ENCODE results near the gene DDX19B.

DNA sequence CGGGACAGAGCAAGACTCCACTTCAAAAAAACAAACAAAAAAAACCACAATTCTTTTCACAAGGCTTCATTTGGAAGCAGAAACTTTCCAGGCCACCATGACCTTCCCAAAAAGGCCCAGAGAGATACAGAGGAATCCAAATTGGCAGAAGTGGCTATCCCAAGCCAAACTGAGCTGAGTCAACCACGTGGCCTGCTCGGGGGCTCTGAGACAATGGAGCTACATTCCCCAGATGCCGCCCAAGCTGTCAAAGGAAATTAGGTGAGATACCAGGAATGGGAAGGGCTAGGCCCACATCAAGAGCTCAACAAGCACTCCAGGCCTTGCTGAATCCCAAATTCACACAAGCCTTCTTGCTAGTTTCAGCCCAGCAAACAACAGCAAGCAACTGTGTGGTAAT, 41.6 kb upstream of the DDX19B start:
- TF ChIP-seq FOXM1 (IDR thresholded peaks at IDR 0.05; ENCODE audit: borderline replicate concordance, low read depth): no peak
- TF ChIP-seq CEBPB (IDR thresholded peaks at IDR 0.05): no peak
- TF ChIP-seq REST (IDR thresholded peaks at IDR 0.05; ENCODE audit: low read depth): no peak
- no peak for TF ChIP-seq ZBTB7A (IDR thresholded peaks at IDR 0.05; ENCODE audit: low read depth)
- TF ChIP-seq NFIC (IDR thresholded peaks at IDR 0.05): no peak
